HG03520 (cell line): ENCODE data around the gene PRKCE.

Experiments
- ATAC-seq: cut with Tn5 transposase; IDR thresholded peaks from one replicate; pipeline ENCODE4 v1.9.1; 2021; ENCODE audit warnings: mild to moderate bottlenecking, moderate library complexity; ENCODE audit not compliant: unreplicated experiment

Gene PRKCE

GRCh38 chr2:45830322-45830721 is 178.8 kb downstream of the PRKCE start:
- ATAC-seq, result no peak

- peak; percentile 23 for ATAC-seq
Observed at GRCh38 chr2:45833301-45833967, 182.0 kb downstream of the PRKCE start.

- peak; percentile 82 for ATAC-seq
Observed at GRCh38 chr2:45833968-45834344, 182.5 kb downstream of the PRKCE start.

GRCh38 chr2:45834372-45834771 is 182.9 kb downstream of the PRKCE start:
- no peak for ATAC-seq

GRCh38 chr2:45834858-45835257 is 183.4 kb downstream of the PRKCE start:
- no peak for ATAC-seq

- no peak for ATAC-seq
Observed at GRCh38 chr2:45836316-45836715, 184.8 kb downstream of the PRKCE start.

- no peak for ATAC-seq
Observed at GRCh38 chr2:45836740-45837139, 185.3 kb downstream of the PRKCE start.

- ATAC-seq, result no peak
Observed at GRCh38 chr2:45837812-45838341, 186.4 kb downstream of the PRKCE start.

GRCh38 chr2:45839508-45840251 is 188.2 kb downstream of the PRKCE start:
- no peak for ATAC-seq

- ATAC-seq, result no peak
Observed at GRCh38 chr2:45840481-45840880, 189.0 kb downstream of the PRKCE start.

GRCh38 chr2:45841752-45842407 is 190.4 kb downstream of the PRKCE start:
- no peak for ATAC-seq

- ATAC-seq, result peak; percentile 43
Observed at GRCh38 chr2:45843136-45843535, 191.7 kb downstream of the PRKCE start.

- ATAC-seq, result no peak
Observed at GRCh38 chr2:45844796-45845457, 193.5 kb downstream of the PRKCE start.

- no peak for ATAC-seq
Observed at GRCh38 chr2:45845566-45845965, 194.1 kb downstream of the PRKCE start.

GRCh38 chr2:45849491-45850283 is 198.2 kb downstream of the PRKCE start:
- ATAC-seq, result no peak

- ATAC-seq, result no peak
Observed at GRCh38 chr2:45850558-45850957, 199.1 kb downstream of the PRKCE start.

GRCh38 chr2:45851111-45851510 is 199.6 kb downstream of the PRKCE start:
- no peak for ATAC-seq

GRCh38 chr2:45851576-45852304 is 200.3 kb downstream of the PRKCE start:
- ATAC-seq, result no peak

- peak; percentile 74 for ATAC-seq
Observed at GRCh38 chr2:45852450-45853150, 201.1 kb downstream of the PRKCE start.
